Stimulated activated CD4-positive, alpha-beta T cell treated with anti-CD3 and anti-CD28 coated beads, Interleukin-2, amount 100 ng/mL, for 4 hours (primary cell): ENCODE measurements around the gene C1QTNF5.

Experiments used
- DNase-seq: peaks from one replicate; pipeline ENCODE4 v3.0.0-alpha.2; 2020; ENCODE audit warnings: low read depth

The C1QTNF5 gene

DNA sequence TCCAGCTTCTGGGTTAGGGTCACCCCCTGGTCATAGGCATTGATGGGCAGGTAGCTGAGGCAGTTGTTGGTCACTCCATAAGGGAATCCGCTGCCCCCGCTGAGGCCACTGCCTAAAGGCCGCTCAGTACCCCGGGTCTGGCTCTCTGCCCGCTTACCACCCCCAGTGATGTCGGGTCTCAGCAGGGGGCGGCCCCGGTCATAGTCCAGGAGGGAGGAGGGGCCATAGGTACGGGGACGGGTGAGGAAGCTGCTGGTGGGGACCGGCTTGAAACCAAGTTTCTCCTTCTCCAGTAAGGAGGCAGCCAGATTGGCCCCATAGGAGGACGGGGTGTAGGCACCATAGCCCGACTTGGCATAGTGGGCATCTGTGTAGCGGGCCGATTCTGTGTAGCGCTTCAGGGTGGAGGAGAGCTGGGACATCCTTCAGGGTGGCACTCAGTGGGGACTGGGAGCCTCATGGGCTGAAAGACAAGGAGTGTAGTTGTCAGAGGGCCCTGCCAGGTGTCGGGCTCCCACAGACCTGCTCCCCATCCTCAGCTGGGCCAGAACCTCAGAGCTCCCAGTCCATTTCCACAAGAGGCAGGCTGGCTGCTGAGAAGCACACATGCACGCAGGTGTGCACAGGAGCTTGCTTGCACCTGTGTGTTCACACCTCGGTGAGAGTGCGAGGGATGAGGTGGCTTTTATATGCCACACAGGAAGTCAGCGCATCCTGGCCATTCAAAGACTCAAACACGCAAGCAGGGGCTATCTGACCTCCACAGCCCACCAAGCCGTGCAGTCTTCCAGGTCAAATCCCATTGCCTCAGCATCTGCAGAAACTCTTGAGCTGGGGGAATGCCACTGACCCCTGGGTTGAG is 32.6 kb upstream of the C1QTNF5 start:
- no peak for DNase-seq

DNA sequence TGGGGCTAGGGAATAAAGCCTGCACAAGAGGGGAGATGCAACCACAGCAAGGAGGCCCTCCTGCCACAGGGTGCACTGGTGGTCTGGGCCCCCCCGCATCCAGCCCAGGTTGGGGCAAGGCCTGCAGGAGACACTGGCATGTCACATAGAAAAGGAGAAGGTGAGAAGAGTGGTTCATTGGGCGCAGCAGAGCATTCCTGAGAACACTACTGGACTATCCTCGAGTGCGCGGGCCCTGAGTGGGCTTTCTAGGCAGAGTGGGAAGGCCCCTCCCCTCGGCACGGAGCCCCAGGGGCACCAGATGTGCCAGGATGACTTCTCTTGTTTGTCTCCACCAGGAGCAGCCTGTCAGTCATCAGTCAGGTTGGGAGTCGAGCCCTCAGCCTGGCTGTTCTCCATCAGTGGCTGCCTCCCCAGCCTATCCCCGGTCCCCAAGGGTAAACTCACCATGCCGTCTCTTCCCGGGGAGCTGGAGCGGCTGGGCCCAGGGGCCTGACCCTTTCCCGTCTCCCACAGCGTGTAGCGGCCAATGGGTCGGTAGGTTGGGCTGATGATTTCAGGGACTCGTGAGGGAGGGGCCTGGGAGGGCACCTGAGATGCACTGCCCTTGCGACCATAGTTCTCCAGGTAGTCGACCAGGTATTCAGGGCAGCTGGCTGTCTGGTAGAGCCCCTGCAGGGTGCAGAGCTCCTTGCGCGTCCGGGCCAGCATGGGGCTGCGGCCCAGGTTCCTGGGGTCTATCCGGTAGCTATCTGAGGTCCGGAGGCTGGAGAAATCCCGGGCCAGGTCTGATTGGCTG is 31.8 kb upstream of the C1QTNF5 start:
- no peak for DNase-seq

DNA sequence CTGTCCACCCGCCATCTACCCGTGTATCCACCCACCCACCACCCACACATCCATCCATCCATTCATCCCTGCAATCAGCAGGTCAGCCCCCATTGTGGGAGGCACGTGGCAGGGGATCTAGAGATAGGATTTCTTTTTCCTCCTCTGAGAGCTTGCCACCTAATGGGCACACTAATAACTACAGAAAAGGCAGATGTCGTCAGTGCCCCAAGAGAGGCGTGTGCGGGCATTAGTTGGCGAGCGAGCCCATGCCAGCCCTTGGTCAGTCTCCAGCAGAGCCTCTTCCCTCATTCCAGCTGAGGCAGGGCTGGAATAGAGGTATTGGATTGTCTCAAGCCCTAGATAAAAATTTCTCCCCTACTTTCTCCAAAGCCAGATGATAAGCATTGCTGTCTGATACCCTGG is 31.1 kb upstream of the C1QTNF5 start:
- DNase-seq: no peak

DNA sequence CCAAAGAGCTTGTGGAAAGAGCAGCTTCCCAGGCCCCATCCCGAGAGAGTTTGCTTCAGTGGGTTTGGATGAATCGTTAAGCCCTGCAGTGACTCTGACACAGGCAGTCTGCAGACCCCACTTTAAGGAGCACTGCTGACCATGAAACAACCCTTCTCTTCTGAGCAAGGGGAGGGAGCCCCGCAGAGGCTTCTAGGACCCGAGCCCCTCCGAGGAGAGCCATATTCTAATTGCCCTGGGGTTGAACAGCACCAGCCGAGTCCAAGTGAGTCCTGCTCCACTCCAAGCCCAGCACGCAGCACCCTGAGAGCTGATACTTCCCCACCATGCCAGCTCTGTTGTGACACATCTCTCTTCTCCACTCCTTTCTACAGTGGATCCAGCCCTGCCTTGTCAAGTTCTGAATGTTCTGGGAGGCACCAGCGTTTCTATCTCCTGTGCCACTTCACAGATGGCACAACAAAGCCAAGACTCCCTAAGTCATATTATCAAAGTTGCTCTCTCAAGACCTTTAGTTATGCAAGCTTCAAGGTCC is 30.5 kb upstream of the C1QTNF5 start:
- DNase-seq: no peak

DNA sequence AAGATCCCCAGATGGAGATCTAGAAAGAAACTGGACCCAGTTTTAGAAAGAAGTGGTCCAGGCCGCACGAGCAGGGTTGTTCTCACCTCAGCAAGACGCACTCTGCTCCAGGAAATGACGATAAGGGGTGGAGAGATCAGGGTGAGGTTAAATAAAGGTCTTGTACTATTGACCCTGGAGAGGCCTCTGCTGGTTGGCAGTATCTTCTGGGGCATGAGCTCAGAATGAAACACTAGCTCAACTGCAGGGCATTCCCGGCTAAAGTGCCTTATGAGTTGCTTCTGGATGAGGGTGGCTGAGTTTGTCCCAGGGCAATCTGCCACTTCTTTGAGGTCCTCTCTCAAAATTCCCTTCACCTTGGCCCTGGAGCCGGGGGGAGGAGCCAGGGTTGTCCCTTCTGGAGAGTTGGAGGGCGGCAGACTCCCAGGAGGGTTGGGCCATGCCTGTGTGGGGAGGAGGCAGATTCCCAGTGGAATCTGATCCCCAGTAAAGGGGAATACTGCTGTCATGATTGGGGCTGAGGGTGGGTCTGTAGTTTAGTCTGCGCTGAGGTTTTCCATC is 29.9 kb upstream of the C1QTNF5 start:
- no peak for DNase-seq

DNA sequence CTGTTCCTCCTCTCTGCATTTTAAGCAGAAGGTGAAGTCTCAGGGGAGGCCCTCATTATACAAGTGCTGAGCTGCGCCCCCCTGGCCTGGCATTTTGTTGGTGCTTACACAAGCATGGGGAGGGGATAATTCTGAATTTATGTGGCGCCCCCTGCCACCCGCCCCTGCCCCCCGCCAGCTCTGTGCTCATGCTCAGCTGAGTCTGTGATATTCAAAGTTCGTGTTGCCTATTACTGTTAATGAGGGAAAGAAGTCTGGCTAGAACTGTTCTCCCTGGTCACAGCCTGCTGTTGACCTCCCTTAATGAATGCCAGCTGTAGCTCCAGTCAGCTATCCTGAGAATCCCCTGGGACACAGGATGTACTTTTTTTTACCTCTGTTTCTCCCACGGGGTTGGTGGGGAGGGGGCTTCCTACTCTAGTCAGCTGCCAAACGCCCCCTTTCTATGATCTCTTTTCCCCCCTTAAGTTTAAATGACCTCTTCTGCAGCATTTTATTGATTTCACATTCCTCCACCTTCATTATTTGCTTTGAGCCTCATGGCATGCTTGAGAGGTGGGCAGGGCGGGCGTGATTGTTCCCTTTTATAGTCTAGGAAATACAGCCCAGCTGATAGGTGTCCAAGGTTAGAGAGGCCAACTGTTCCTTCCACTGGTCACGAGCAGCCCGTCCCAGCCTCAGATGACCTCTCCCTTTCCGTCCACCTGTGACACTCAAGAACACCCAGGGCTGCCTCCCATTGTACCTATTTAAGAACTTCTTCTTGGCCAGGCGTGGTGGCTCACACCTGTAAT is 28.6 kb upstream of the C1QTNF5 start:
- DNase-seq: no peak

DNA sequence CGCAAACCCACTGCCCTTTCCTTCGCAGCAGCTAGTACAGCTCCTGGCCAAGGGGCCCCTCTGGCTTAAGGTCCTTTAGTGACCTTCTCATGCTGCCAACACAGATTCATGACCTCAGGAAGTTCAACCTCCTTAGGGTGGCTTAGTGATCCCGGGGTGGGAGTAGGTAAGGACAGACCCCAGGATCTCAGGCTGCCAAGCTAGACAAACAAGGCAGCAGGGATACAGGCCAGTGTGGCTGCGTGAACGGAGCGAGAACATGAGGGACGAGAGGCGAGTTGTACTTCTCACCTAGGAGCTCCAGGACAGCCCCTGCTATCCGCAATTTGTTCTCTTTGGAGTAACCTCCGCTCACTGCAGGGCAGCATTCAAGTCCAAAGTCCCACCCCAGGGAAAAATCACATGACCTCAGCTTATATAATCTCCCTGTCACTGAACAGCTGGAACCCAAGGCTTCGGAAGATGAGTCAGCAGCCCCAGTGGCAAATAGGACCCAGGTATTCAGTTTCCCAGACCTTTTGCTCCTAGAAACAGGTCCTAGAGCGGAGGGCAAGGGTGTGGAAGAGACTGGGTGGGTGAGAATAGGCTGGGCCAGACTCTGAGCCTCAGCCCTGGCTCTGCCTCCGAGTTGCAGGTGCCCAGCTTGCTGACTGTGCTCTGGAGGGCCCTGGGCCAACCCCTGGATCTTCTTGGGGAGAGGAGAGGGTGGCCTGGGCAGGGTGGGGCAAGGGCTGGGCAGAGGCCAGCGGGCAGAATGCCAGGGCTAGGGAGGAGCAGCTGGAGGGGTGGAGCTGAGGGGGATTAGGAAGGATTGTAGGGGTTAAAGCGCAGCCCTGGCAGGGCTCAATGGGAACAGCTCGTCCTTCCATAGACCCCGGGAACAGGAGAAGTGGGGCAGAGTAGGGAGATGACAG is 27.7 kb upstream of the C1QTNF5 start:
- no peak for DNase-seq

DNA sequence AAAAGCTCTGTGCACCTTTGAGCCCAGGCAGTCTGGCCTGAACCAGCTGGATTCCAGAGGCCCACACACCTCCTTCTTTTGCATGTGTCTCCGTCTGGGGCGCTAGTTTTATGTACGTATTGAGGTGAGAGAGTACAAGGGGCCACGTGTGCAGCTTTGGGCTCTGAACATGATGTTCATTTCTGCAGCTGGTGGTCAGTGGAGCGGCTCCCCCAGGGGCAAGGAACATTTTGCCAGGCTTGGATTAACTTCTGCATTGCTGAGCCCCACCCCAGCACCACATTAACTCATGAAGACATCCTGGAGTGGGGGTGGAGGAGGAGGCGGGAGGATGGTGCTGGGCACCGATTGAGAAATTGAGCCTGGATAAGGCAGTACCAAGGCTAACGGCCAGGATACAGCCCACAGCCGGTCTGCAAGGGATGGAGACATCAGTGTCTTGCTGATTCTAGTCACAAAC is 27.0 kb upstream of the C1QTNF5 start:
- no peak for DNase-seq

DNA sequence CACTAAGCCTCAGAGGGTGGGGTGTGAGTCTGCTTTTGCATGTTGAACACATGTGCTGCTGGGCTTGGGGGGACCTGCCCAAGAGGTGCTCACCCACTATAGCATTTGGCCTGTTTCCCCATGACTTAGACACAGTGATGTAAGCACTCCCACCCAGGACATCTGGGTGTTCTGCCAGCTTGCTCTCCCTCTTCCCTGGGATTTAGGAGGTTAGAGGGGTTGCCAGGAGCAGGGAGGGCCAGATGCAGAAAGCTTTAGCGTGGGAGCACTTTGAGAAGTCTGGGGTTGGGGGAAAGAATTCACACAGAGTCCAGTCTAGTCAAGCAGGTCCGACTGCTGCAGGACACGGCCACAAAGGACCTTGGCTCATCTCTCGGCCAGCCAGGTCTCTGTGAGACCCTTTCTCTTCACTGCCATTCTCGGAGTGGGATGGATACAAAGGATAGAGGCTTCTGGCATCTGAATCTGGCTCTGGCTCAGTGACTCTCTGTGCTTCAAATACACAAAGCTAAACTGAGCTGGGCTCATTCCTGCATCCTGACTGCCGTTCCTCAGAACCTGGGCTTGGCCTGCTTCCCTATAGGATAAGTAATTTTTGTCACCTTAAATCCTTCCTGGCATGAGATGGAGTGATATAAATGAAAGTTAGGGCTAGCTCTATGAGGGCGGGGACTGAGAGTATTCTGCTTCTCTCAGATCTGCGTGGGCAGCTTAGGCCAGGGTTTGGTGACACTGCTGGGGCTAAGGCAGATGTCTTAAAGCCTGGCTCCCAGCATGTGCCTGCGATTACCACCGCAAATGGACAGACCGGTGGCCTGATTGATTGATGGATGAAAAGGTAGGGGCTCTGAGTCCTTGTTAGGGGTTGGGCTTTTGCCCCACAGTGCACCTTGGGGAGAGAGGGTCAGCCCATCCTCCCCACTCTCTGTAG is 26.3 kb upstream of the C1QTNF5 start:
- no peak for DNase-seq

DNA sequence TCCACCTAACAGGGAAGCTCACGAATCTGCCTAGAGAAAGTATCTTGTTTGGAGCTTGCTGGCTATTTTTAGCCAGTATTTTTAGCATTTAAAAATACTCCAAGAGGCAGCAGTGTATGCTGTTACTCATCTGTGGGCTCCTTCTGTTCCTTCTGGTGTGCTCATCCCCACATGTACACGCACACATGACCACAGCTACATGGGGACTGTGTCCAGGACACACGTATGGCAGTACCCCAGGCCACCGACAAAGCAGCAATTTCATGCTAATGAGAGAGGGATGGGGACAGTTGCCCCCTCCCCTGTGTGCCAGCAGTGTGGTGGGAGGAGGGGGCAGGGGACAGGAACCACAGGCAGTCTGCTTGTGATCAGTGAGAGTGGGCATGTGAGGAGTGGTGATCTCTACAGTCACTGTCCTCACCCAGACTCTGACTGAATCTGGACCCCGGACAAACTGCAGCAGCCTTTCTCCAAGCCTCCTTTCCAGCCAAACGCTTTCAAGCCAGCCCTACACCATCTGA is 24.4 kb upstream of the C1QTNF5 start:
- DNase-seq: no peak

DNA sequence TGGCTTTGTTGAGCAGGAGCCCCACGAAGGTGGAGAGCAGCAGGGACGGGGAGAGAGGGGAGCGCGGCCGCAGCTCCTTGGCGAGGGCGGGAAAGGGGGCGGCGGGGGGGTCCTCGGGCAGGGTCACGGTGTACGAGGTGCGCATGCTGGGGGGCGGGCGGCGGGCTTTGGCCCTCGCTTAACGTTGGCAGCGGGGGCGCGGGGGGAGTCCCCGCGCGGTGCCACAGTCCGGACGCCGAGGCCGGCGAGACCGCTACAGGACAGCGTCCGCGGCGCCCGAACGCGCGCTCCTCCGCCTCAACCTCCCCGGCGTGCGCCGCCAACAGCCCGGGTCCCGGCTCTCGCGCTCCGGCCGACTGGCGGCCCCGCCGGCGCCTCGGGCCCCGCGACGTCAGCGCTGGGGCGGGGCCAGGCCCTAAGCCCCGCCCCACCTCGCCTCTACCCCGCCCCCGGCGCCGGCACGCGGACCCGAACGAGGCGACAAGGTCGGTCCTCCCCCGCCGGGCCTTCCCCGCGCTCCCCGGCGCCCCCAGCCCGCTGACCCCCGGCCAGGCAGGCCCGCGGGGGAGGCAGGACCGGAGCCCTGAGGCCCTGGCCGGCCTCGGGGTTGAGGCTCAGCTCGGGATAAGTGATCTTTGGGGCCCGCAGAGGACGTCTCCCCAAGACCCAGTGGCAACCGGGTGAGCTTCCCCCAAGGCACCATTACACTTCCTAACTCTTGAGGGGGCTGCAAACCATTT is 23.3 kb upstream of the C1QTNF5 start:
- peak; percentile 46 for DNase-seq

DNA sequence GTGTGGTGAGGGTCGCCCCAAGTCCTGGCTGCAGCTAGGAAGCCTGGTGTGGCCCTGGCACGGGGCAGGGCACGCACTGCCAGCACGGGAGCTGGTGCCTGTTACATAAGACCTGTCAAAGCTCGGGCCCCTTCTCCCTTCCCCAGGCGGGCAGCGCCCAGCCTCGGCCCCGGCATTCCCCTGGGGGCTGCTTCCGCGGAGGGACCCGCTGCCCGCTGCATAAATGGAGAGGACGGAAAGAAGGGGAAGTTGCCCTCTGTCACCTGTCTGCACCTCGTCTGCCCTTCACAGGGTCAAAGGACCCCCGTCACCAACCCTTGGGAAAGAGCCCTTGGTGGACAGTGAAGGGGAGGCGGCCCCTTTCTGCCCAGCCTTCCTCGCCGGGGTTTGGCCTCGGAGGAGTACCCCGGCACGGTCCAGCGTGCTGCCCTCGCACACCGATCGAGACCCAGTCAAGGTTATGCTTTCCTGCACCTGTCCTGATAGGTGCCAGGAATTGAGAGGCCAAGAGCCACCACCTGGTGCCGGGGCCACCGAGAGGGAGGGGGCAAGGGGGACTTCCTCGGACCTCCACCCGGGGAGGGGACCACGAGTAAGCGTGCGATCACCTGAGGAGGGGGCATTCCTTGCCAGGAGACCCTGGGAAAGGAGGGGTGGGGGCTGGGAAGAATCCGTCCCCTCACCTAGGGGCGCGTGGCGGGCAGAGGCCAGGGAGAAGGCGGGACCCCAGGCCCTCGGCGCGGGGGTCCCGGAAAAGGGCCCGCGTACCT is 22.6 kb upstream of the C1QTNF5 start:
- no peak for DNase-seq

DNA sequence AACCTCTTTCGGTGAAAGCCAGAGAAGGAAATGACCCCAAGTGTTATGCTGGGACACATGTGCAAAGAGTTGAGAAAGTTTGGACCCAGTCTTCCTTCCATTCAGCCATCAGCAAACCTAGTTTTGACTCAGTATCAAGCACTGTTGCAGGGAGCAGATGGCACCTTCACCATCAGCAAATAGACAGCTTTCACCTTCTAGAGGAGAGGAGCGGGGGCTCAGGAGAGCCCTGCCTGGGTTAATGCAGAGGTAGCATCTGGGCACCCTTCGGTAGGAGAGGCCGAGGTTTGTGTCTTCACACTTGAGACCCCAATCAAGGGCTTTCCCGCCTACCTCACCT is 22.0 kb upstream of the C1QTNF5 start:
- no peak for DNase-seq

DNA sequence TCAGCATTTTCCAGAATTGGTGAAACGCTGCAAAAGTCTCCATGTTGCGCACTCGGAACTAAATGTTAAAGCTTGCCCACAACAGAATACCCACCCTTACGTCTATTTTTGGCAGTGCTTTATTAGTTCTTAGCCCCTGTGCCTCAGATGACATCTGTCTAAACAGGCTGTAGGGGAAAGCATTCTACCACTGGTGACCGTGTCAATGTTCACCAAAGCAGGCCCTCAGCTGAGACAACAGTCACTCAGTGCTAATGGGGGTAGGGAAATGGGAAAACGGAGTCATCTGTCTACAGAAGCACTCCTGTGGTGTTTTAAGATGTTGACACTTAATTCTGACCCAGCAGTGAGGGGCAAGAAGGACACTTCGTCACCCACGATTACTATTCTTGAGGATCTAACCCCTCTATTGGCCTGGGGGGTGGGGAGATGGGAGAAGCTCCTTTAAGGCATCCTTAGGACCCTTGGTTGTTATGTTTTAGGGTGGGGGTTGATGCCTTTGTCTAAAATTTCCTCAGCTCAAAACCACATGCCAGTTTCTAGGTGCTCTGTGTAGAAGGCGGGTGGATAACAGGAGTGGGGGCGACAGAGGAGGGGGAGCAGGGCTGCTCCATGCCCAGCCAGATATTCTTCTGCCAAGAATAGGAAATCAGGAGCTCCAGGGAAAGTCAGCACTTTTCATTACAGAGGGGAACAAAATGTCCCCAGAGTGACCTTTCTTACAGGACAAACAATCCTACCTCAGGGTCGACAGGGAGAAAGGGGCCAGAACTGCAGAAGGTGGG is 21.4 kb upstream of the C1QTNF5 start:
- DNase-seq: no peak

DNA sequence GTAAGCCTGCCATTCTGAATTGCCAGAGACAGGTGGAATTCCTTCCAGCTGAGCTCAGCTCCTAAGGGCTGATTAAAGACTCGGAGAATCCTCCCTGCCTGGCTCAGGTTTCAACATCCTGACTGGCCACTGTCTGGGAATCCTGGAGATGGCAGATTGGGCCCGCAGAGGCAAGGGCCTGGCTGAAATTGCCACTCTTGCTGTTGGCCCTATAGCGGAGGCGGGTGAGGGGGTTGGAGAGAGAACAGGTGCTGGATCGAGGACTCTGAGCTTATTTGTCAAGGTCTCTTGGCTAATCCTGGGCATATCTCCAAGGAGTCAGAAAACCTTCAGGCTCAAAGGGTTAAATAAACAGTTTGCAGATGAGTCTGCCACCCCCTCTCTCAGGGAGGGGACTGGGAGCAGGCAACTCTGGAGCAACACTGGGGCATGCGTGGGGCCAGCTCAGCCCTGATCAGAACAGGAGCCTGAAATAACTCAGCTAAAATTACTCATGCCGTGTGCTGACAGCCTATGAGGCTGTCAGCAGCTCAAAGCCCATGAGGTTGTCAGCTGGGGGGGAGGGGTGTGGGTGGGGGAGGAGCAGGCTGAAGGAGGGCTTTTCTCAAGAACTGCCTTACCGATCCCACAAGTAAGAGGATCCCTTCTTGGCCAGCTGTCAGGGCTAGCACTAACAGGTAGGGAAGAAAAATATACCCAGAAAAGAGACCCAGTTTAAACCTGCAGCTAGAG is 20.5 kb upstream of the C1QTNF5 start:
- no peak for DNase-seq
